DMS53 (cell line): ENCODE measurements around the gene CD7.

Source experiments
- DNase-seq: peaks from one replicate; lab custom pipeline; 2025; lab: John Stamatoyannopoulos, UW

The CD7 gene

GRCh38 chr17:82346342-82347300 lies 29.2 kb upstream of the CD7 start:
- DNase-seq = no peak

- no peak for DNase-seq
These were observed 28.0 kb upstream of the CD7 start for GRCh38 chr17:82345151-82345976.

GRCh38 chr17:82344175-82344907 lies 26.9 kb upstream of the CD7 start:
- DNase-seq = no peak

- DNase-seq = peak; percentile 54
These were observed 26.2 kb upstream of the CD7 start for GRCh38 chr17:82343560-82343959.

GRCh38 chr17:82342361-82343079 lies 25.1 kb upstream of the CD7 start:
- DNase-seq = no peak

- peak; percentile 65 for DNase-seq
These were observed 22.5 kb upstream of the CD7 start for GRCh38 chr17:82339634-82340580.

- peak; percentile 82 for DNase-seq
These were observed 21.6 kb upstream of the CD7 start for GRCh38 chr17:82338858-82339633.

GRCh38 chr17:82334622-82335394 lies 17.4 kb upstream of the CD7 start:
- DNase-seq = peak; percentile 62

GRCh38 chr17:82334204-82334621 lies 16.8 kb upstream of the CD7 start:
- peak; percentile 58 for DNase-seq

- DNase-seq = peak; percentile 74
These were observed 16.1 kb upstream of the CD7 start, which contains the start of gene SECTM1 for GRCh38 chr17:82333279-82334171. Gene SECTM1 (minus strand): TSS chr17:82333766. CDS start chr17:82327240, 6,526 bp downstream.

- DNase-seq = peak; percentile 89
These were observed 15.4 kb upstream of the CD7 start for GRCh38 chr17:82332669-82333278.

- peak; percentile 64 for DNase-seq
These were observed 14.0 kb upstream of the CD7 start for GRCh38 chr17:82331345-82331939.

GRCh38 chr17:82330322-82331239 lies 13.2 kb upstream of the CD7 start:
- DNase-seq = peak; percentile 96

GRCh38 chr17:82329683-82330321 lies 12.4 kb upstream of the CD7 start:
- no peak for DNase-seq

GRCh38 chr17:82328994-82329507 lies 11.6 kb upstream of the CD7 start:
- no peak for DNase-seq
